NOMO-1 treated with DMSO at 0.1 percent for 48 hours (cell line): ENCODE data around the gene BAHCC1.
A peak's percentile ranks its signal among the peaks of the same experiment; 100 is the strongest.

ENCODE experiments used
- DNase-seq: peaks from one replicate; lab custom pipeline; 2025; ENCODE audit not compliant: unreplicated experiment; lab: John Stamatoyannopoulos, UW

BAHCC1 gene

DNA sequence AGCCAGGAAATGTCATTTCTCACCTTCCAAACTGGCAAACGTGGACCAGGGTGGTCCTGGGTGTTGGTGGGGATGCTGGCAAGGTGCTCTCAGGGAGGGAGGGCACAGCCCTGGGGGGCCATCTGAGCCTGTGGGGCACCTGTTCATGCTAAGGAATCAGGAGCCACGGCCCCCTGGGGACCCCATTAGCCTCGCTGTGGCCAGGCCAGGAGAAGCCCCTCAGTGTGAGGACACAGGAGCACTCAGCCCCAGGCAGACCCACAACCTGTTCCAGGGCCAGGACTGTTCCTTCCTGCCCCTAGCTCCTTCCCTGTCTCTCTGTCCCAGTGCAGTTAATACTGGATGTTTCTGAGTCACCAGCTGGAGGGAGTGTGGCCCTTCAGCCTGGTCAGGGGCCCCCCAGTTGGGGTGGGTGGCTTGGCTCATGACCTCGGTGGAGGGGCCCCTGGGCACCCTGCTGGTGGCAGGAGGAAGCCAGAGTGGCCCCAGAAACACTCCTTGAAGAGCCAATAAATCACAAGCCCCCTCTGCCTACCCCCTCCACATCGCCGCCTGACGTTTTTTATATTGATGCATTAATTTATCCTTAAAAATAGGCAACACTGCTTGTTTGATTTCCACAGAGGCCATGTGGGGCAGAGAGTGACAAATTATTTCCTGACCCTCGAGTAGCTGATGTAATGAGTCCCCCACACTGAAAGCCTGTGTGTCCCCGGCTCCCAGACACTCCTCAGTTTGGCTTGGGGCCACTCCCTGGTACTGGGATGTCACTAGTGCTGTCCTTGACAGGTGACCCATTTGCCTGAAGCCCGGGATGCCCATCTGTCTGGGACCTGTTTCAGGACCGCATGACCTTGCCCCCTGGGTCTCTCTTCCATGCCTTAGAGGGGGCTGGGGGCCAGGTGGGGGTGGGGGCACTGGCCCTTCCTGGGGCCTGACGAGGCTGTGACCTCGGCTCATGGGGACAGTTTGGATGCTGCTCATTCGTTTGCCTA, 95.0 kb downstream of the BAHCC1 start:
- no peak for DNase-seq

- DNase-seq = no peak
These were observed 95.9 kb downstream of the BAHCC1 start for GRCh38 chr17:81491181-81491581.

GRCh38 chr17:81491761-81492160, 96.5 kb downstream of the BAHCC1 start:
- DNase-seq = no peak

- DNase-seq = no peak
These were observed 96.9 kb downstream of the BAHCC1 start for GRCh38 chr17:81492202-81492601.

- no peak for DNase-seq
These were observed 97.4 kb downstream of the BAHCC1 start for GRCh38 chr17:81492706-81493105.

DNA sequence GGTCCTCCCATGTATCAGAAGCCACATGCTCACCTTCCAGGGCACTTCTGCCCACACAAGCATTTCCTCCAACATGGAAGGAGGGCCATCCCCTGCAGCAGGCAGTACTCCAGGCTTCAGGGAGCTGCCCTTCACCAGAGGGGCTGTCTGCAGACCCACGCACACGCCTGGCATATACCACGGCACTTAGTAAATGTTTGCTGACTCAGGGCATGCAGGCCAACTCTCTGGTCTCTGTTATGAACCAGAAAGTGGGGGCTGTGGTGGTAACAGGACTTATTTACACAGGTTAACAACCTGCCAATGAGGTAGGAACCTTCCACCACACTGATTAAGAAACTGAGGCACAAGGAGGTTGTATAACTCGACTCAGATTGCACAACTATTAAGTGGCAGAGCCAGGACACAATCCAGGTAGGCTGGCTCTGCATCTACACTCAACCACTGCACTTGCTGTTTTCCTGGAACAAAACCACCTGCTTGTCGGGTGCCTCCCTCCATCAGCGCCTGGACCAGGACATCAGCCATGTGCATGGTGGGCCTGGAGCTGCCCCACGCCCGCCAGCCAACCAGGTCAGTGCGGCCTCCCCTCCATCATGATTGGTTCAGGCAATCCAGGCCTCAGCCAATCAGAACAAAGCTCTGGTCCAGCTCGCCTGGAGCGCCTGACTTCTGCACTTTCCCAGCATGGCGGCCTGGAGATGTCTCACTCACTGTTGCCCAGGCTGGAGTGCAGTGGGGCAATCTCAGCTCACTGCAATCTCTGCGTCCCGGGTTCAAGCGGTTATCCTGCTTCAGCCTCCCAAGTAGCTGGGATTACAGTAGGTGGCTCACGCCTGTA, 98.2 kb downstream of the BAHCC1 start:
- DNase-seq = no peak

DNA sequence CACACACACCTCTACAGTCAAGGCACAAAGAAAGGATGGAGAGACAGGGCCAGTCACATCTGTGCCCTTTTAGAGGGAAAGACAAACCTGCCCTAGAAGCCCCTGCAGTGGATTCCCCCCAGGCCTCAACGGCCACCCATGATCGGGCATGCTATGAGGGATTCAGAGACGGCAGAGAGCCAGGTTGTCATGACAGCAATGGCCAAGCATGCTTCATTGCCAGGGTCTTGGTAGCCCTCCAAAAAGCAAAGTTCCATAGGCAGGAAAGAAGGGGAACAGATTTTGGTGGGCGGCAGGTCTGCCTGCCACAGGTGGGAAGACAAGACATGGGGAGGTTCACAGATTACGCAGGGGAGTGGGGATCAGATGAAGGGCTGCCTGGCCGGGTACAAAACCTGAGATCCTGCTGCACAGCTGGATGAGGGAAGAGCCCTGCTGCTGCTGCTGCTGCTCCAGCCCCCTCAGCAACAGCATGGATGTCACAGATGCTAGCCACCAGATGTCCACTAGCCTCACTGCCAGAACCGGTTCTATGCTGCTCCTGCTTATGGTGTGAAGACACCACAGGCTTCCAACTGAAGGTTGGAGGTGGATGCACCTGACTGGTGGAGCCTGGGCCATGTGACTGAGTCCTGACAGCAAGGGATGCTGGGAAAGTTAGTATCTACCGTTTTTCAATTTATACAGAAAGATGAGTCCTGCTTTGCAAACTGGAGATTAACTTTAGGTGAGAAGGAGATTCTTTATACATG, 99.5 kb downstream of the BAHCC1 start:
- no peak for DNase-seq

DNA sequence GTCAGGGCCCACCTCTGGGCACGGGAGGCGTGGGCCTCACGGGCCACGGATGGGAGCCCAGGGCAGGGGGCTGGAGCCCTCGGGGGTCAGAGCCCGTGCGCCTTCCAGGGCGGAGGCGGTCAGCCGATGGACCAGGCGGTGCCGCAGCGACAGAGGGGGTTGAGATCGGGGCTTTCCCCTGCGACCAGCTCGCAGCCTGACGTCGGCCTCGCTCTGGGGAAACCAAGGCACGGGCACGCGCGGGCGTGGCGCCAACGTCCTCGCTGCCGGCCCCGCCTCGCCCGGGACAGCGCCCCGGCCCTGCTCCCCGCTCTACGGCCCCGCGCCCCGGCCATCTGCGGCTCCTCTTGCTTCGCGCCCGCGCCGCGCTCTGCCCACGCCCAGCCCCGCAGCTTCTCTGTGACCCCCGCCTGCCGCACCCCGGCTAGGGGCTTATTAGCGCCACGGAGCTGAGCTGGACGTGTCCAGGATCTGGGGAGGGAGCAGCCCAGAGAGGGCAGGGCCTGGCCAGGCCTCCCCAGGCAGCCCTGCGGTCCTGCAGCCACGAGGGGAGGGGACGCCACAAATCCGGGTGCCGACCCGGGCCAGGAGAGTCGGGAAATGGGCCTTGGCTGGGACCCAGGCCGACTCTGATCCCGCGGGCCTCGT, 103.8 kb downstream of the BAHCC1 start:
- no peak for DNase-seq

GRCh38 chr17:81499601-81499970, 104.3 kb downstream of the BAHCC1 start:
- DNase-seq = no peak

DNA sequence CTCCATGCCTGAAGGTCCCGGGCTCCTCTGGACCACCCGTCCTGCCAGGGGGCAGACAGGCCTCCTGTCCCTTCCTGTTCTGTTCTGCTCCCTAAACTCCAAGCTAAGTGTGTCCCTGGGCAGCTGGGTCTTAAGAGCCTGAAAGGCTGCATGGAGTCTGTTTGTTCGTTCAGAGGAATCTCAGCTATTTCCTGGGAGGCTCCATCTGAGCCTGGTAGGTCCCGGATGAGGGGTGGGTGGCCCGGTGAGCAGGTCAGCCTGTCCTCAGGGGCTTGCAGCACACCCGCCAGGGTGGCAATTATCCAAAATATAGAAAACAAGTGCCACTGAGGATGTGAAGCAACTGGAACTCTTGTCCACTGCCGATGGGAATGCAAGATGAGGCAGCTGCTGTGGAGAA, 104.8 kb downstream of the BAHCC1 start:
- DNase-seq = no peak

DNA sequence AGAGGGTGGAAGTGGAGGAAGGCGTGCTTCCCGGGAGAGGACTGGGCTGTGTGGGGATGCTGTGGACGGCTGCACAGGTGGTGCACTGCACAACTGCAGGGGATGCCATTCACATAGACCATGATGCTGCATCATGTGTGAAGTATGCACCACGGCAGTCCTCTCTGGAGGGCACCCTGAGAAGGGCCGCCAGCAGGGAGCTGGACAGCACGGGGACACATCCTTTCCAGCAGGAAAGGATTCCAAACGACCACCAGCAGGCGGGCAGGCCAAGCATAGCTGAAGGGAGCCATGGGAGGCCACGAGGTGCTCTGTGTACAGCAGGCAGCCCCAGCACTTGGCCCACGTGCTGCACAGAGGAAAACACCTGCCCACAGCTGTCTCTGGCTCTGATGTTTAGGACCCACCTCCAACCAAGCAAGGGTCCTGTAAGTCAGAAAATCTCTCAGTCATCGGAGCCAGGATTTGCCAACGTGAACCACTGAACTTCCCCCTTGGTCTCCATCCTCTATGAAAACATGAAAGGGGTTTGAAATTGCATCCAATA, 107.3 kb downstream of the BAHCC1 start:
- no peak for DNase-seq

GRCh38 chr17:81503619-81504018, 108.4 kb downstream of the BAHCC1 start:
- no peak for DNase-seq

- peak; percentile 47 for DNase-seq
These were observed 113.5 kb downstream of the BAHCC1 start for GRCh38 chr17:81508639-81509206.

- peak; percentile 38 for DNase-seq
These were observed 114.1 kb downstream of the BAHCC1 start for GRCh38 chr17:81509207-81509971.

DNA sequence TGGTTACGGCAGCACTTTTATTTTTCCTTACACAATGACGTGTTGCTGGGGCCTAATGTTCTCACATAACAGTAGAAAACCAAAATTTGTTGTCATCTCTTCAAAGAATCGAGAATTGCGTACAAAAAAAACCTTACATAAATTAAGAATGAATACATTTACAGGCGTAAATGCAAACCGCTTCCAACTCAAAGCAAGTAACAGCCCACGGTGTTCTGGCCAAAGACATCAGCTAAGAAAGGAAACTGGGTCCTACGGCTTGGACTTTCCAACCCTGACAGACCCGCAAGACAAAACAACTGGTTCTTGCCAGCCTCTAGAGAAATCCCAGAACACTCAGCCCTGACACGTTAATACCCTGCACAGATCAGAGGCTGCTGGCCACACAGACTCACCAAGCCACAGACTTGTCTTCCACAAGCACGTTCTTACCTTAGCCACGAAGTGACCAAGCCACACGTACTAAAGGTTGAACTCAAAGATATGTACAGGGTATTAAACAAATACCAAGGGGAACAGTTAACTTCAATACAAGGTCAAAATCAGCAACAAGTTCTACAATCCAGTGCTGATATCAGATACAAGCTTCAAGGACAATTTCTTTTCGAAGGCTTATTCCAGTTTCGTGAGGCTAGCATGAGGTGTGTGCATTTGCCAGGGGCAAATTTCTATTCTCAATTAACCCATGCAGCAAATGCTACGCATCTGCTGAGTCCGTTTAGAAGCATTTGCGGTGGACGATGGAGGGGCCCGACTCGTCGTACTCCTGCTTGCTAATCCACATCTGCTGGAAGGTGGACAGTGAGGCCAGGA, 114.9 kb downstream of the BAHCC1 start:
- no peak for DNase-seq

- DNase-seq = no peak
These were observed 115.7 kb downstream of the BAHCC1 start for GRCh38 chr17:81510785-81511553.

GRCh38 chr17:81511554-81511803, 116.2 kb downstream of the BAHCC1 start:
- no peak for DNase-seq
